ENCODE data around the gene BRME1.

Gene BRME1

GRCh38 chr19:13937479-13938300 is 31.8 kb upstream of the BRME1 start:
- WGBS (ENCODE audit: insufficient coverage, insufficient read length), result 100% methylated on average over 1 of the region's 29 CpGs
- Histone ChIP-seq H3K9me3 (ENCODE audit: control insufficient read depth, insufficient read depth, low read length) (no peaks in the 10 kb centered on the region), H3K36me3 (ENCODE audit: control insufficient read depth, insufficient read depth, low read length) (peaks cover 2% of the 10 kb centered on the region; the same call in 1 of the 2 replicates), H3K27ac (ENCODE audit: low read length) (no peak overlapping the region), H3K4me3 (ENCODE audit: low read length) (no peak overlapping the region), H3K27me3 (ENCODE audit: control insufficient read depth, insufficient read depth, low read length) (0 out of 2 replicates have a peak, but pooled peaks cover 1% of the 10 kb centered on the region), H3K4me1 (ENCODE audit: control insufficient read depth, insufficient read depth, low read length) (peaks cover 12% of the 10 kb centered on the region)
- no peak for DNase-seq (ENCODE audit: low read depth, low spot score)

GRCh38 chr19:13935765-13936510 is 30.0 kb upstream of the BRME1 start:
- WGBS (ENCODE audit: insufficient coverage, insufficient read length), result no CpG with 5 or more reads among the region's 22 CpGs
- Histone ChIP-seq H3K4me1 (ENCODE audit: control insufficient read depth, insufficient read depth, low read length) (peaks cover 12% of the 10 kb centered on the region), H3K36me3 (ENCODE audit: control insufficient read depth, insufficient read depth, low read length) (no peaks in the 10 kb centered on the region), H3K27me3 (ENCODE audit: control insufficient read depth, insufficient read depth, low read length) (no peaks in the 10 kb centered on the region), H3K4me3 (ENCODE audit: low read length) (no peak overlapping the region), H3K27ac (ENCODE audit: low read length) (no peak overlapping the region), H3K9me3 (ENCODE audit: control insufficient read depth, insufficient read depth, low read length) (no peaks in the 10 kb centered on the region)
- no peak for DNase-seq (ENCODE audit: low read depth, low spot score)

GRCh38 chr19:13934785-13935109 is 28.8 kb upstream of the BRME1 start:
- Histone ChIP-seq H3K27ac (ENCODE audit: low read length) (no peak overlapping the region), H3K36me3 (ENCODE audit: control insufficient read depth, insufficient read depth, low read length) (peaks cover 3% of the 10 kb centered on the region; the same call in 1 of the 2 replicates)
- no CpG with 5 or more reads among the region's 2 CpGs for WGBS (ENCODE audit: insufficient coverage, insufficient read length)

GRCh38 chr19:13932911-13933393 is 27.0 kb upstream of the BRME1 start:
- no CpG with 5 or more reads among the region's 42 CpGs for WGBS (ENCODE audit: insufficient coverage, insufficient read length)
- Histone ChIP-seq H3K27ac (ENCODE audit: low read length) (no peak overlapping the region), H3K36me3 (ENCODE audit: control insufficient read depth, insufficient read depth, low read length) (peaks cover 7% of the 10 kb centered on the region; the same call in 1 of the 2 replicates), H3K27me3 (ENCODE audit: control insufficient read depth, insufficient read depth, low read length) (no peaks in the 10 kb centered on the region), H3K4me3 (ENCODE audit: low read length) (no peak overlapping the region), H3K9me3 (ENCODE audit: control insufficient read depth, insufficient read depth, low read length) (no peaks in the 10 kb centered on the region), H3K4me1 (ENCODE audit: control insufficient read depth, insufficient read depth, low read length) (peaks cover 10% of the 10 kb centered on the region; the same call in 1 of the 2 replicates)
- no peak for DNase-seq (ENCODE audit: low read depth, low spot score)

More at GRCh38 chr19:13934785-13935109, 28.8 kb upstream of the BRME1 start:
- Histone ChIP-seq H3K9me3 (ENCODE audit: control insufficient read depth, insufficient read depth, low read length) (no peaks in the 10 kb centered on the region), H3K4me1 (ENCODE audit: control insufficient read depth, insufficient read depth, low read length) (peaks cover 12% of the 10 kb centered on the region), H3K27me3 (ENCODE audit: control insufficient read depth, insufficient read depth, low read length) (no peaks in the 10 kb centered on the region), H3K4me3 (ENCODE audit: low read length) (no peak overlapping the region)
- DNase-seq (ENCODE audit: low read depth, low spot score), result no peak

- Histone ChIP-seq H3K27ac (ENCODE audit: low read length) (no peak overlapping the region), H3K9me3 (ENCODE audit: control insufficient read depth, insufficient read depth, low read length) (no peaks in the 10 kb centered on the region), H3K4me3 (ENCODE audit: low read length) (no peak overlapping the region), H3K4me1 (ENCODE audit: control insufficient read depth, insufficient read depth, low read length) (peaks cover 5% of the 10 kb centered on the region; the same call in 1 of the 2 replicates), H3K36me3 (ENCODE audit: control insufficient read depth, insufficient read depth, low read length) (peaks cover 11% of the 10 kb centered on the region; the same call in 1 of the 2 replicates), H3K27me3 (ENCODE audit: control insufficient read depth, insufficient read depth, low read length) (no peaks in the 10 kb centered on the region)
- no CpG with 5 or more reads among the region's 6 CpGs for WGBS (ENCODE audit: insufficient coverage, insufficient read length)
- no peak for DNase-seq (ENCODE audit: low read depth, low spot score)
Observed at GRCh38 chr19:13932149-13932637, 26.3 kb upstream of the BRME1 start.

GRCh38 chr19:13931391-13932148 is 25.7 kb upstream of the BRME1 start:
- peaks cover 5% of the 10 kb centered on the region; the same call in 1 of the 2 replicates for H3K4me1 ChIP-seq (ENCODE audit: control insufficient read depth, insufficient read depth, low read length)
- no peak for DNase-seq (ENCODE audit: low read depth, low spot score)
- no peak overlapping the region for H3K4me3 ChIP-seq (ENCODE audit: low read length)
- no peak overlapping the region for H3K27ac ChIP-seq (ENCODE audit: low read length)
- no peaks in the 10 kb centered on the region for H3K9me3 ChIP-seq (ENCODE audit: control insufficient read depth, insufficient read depth, low read length)
- WGBS (ENCODE audit: insufficient coverage, insufficient read length), result no CpG with 5 or more reads among the region's 30 CpGs
- H3K27me3 ChIP-seq (ENCODE audit: control insufficient read depth, insufficient read depth, low read length), result no peaks in the 10 kb centered on the region
- peaks cover 15% of the 10 kb centered on the region for H3K36me3 ChIP-seq (ENCODE audit: control insufficient read depth, insufficient read depth, low read length)

GRCh38 chr19:13930402-13930801 is 24.5 kb upstream of the BRME1 start:
- DNase-seq (ENCODE audit: low read depth, low spot score), result no peak
- H3K27ac ChIP-seq (ENCODE audit: low read length), result no peak overlapping the region
- no peak overlapping the region for H3K4me3 ChIP-seq (ENCODE audit: low read length)
- no peaks in the 10 kb centered on the region for H3K9me3 ChIP-seq (ENCODE audit: control insufficient read depth, insufficient read depth, low read length)
- no peaks in the 10 kb centered on the region; the same call in 1 of the 2 replicates for H3K4me1 ChIP-seq (ENCODE audit: control insufficient read depth, insufficient read depth, low read length)
- H3K36me3 ChIP-seq (ENCODE audit: control insufficient read depth, insufficient read depth, low read length), result peaks cover 15% of the 10 kb centered on the region
- no CpG with 5 or more reads among the region's 17 CpGs for WGBS (ENCODE audit: insufficient coverage, insufficient read length)
- H3K27me3 ChIP-seq (ENCODE audit: control insufficient read depth, insufficient read depth, low read length), result no peaks in the 10 kb centered on the region

- no peak for DNase-seq (ENCODE audit: low read depth, low spot score)
- Histone ChIP-seq H3K36me3 (ENCODE audit: control insufficient read depth, insufficient read depth, low read length) (peaks cover 15% of the 10 kb centered on the region), H3K9me3 (ENCODE audit: control insufficient read depth, insufficient read depth, low read length) (no peaks in the 10 kb centered on the region), H3K27me3 (ENCODE audit: control insufficient read depth, insufficient read depth, low read length) (no peaks in the 10 kb centered on the region), H3K27ac (ENCODE audit: low read length) (no peak overlapping the region), H3K4me3 (ENCODE audit: low read length) (no peak overlapping the region), H3K4me1 (ENCODE audit: control insufficient read depth, insufficient read depth, low read length) (no peaks in the 10 kb centered on the region; the same call in 1 of the 2 replicates)
- WGBS (ENCODE audit: insufficient coverage, insufficient read length), result no CpG with 5 or more reads among the region's 17 CpGs
Observed at GRCh38 chr19:13929956-13930355, 24.0 kb upstream of the BRME1 start.

- no CpG with 5 or more reads among the region's 12 CpGs for WGBS (ENCODE audit: insufficient coverage, insufficient read length)
- no peak for DNase-seq (ENCODE audit: low read depth, low spot score)
- H3K27me3 ChIP-seq (ENCODE audit: control insufficient read depth, insufficient read depth, low read length), result no peaks in the 10 kb centered on the region
- no peak overlapping the region for H3K4me3 ChIP-seq (ENCODE audit: low read length)
- H3K4me1 ChIP-seq (ENCODE audit: control insufficient read depth, insufficient read depth, low read length), result no peaks in the 10 kb centered on the region; the same call in 1 of the 2 replicates
- peaks cover 15% of the 10 kb centered on the region for H3K36me3 ChIP-seq (ENCODE audit: control insufficient read depth, insufficient read depth, low read length)
- no peak overlapping the region for H3K27ac ChIP-seq (ENCODE audit: low read length)
- H3K9me3 ChIP-seq (ENCODE audit: control insufficient read depth, insufficient read depth, low read length), result no peaks in the 10 kb centered on the region
Observed at GRCh38 chr19:13929340-13929739, 23.4 kb upstream of the BRME1 start.

- peaks cover 20% of the 10 kb centered on the region for H3K36me3 ChIP-seq (ENCODE audit: control insufficient read depth, insufficient read depth, low read length)
Observed at GRCh38 chr19:13926715-13927114, 20.8 kb upstream of the BRME1 start.

More at GRCh38 chr19:13926715-13927114, 20.8 kb upstream of the BRME1 start:
- Histone ChIP-seq H3K4me1 (ENCODE audit: control insufficient read depth, insufficient read depth, low read length) (no peaks in the 10 kb centered on the region), H3K27ac (ENCODE audit: low read length) (no peak overlapping the region), H3K27me3 (ENCODE audit: control insufficient read depth, insufficient read depth, low read length) (no peaks in the 10 kb centered on the region), H3K9me3 (ENCODE audit: control insufficient read depth, insufficient read depth, low read length) (no peaks in the 10 kb centered on the region), H3K4me3 (ENCODE audit: low read length) (no peak overlapping the region)
- no CpG with 5 or more reads among the region's 8 CpGs for WGBS (ENCODE audit: insufficient coverage, insufficient read length)
- no peak for DNase-seq (ENCODE audit: low read depth, low spot score)
